ENCODE measurements around the gene NOS1AP. TPM values are rescaled to one million over a fixed set of nuclear protein-coding genes. Genes with fewer than 3 reads are reported as not detected.

Gene NOS1AP
- total and polyA plus RNA-seq, 2 experiments from 2014 or later: 4.9 to 6.6 TPM

DNA sequence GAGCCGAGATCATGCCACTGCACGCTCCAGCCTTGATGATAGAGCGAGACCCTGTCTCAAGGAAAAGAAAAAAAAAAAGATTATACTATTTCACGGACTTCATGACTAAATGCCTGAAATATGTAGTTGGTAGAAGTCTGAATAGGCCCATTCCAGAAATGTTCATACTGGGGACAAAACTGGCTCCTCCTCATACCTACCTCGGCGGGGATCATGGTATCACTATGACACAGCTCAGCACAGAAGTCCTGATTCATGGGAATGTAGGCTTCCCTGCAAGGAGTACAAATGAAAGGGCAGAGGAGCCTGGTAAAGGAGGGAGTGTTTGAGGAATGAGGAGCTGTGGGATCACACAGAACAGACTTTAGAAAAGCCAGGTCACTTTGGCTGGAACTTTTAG, 302.1 kb downstream of the NOS1AP start:
- Histone ChIP-seq H3K27me3 (no peaks in the 10 kb centered on the region), H3K36me3 (peaks cover 5% of the 10 kb centered on the region), H3K4me3 (no peak overlapping the region), H3K9me3 (ENCODE audit: low read depth) (no peaks in the 10 kb centered on the region), H3K27ac (no peak overlapping the region), H3K4me1 (ENCODE audit: low read depth) (peaks cover 13% of the 10 kb centered on the region)
- no peak for DNase-seq (ENCODE audit: low read depth in 1 of 2, low spot score in 1 of 2)
- TF ChIP-seq, protein P1, sequence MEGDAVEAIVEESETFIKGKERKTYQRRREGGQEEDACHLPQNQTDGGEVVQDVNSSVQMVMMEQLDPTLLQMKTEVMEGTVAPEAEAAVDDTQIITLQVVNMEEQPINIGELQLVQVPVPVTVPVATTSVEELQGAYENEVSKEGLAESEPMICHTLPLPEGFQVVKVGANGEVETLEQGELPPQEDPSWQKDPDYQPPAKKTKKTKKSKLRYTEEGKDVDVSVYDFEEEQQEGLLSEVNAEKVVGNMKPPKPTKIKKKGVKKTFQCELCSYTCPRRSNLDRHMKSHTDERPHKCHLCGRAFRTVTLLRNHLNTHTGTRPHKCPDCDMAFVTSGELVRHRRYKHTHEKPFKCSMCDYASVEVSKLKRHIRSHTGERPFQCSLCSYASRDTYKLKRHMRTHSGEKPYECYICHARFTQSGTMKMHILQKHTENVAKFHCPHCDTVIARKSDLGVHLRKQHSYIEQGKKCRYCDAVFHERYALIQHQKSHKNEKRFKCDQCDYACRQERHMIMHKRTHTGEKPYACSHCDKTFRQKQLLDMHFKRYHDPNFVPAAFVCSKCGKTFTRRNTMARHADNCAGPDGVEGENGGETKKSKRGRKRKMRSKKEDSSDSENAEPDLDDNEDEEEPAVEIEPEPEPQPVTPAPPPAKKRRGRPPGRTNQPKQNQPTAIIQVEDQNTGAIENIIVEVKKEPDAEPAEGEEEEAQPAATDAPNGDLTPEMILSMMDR (IDR thresholded peaks at IDR 0.05; ENCODE audit: low read depth, low read length): no peak

DNA sequence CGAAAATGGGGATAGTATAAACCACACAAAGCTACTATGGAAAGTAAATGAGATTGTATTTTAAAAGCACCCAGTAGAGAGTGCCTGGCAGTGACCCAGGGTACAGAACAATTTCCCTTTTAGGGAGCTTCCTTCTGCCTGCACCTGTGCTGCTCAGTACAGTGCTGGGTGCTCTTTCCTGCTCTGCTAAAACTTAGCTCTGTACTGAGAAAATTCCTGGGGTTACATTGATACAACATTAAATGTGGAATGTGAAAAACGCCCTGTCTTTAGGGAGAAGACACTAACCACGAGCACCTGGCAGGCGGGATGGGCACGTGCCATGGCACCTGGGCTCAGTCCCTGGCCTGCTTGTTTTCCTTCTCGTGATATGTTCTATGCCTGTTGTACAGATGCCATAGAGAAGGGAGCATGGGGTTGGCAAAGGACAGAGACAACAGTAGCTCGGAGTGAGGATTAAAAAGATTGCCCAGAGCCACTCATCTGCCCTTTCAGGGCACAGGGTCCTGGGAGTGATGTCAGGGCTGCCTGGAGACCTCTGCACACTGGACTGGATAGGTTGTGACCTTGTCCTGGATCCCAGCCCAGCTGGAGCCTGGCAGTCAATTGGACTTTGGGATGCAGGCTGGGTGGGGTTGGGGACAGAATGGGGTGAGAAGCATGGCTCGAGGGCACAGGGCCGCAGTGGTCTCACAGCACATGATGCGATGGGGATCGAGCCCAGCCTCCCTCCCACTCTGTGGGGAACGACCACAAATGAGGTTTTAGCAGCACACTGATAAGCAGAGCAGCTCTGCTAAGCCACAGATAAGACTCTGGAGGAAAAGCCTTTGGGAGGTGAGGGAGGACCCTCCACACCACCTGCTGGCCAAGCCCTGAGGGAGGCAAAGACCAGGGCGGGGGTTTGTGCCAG, 302.9 kb downstream of the NOS1AP start:
- DNase-seq (ENCODE audit: low read depth in 1 of 2, low spot score in 1 of 2): no peak
- TF ChIP-seq, protein P1 (IDR thresholded peaks at IDR 0.05; ENCODE audit: low read depth, low read length): no peak
- no peak overlapping the region for H3K27ac ChIP-seq

DNA sequence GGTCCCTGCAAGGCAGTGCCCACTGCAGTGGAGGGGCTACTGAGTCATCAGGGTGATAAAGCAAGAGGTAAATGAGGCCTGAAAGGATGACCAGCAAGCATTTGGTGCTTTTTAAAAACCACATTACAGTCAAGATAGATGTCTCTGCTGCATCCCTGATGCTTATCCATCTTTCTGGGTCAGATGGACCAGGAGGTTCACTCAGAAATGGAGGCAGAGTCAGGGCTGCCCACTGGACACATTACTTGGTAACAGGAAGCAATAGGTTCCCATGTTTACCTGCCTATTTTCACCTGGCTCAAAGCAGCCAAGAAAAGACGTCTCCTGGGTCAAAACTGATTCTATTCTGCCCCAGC, 303.6 kb downstream of the NOS1AP start:
- no peaks in the 10 kb centered on the region for H3K36me3 ChIP-seq
- no peaks in the 10 kb centered on the region for H3K27me3 ChIP-seq
- TF ChIP-seq, protein P1 (IDR thresholded peaks at IDR 0.05; ENCODE audit: low read depth, low read length): no peak
- H3K27ac ChIP-seq: no peak overlapping the region
- peaks cover 16% of the 10 kb centered on the region for H3K4me1 ChIP-seq (ENCODE audit: low read depth)
- no peaks in the 10 kb centered on the region for H3K9me3 ChIP-seq (ENCODE audit: low read depth)
- no peak for DNase-seq (ENCODE audit: low read depth in 1 of 2, low spot score in 1 of 2)
- no peak overlapping the region for H3K4me3 ChIP-seq

More for the DNA sequence above, 302.9 kb downstream of the NOS1AP start:
- peaks cover 14% of the 10 kb centered on the region for H3K4me1 ChIP-seq (ENCODE audit: low read depth)
- no peaks in the 10 kb centered on the region for H3K27me3 ChIP-seq
- H3K9me3 ChIP-seq (ENCODE audit: low read depth): no peaks in the 10 kb centered on the region
- peaks cover under 1% of the 10 kb centered on the region for H3K36me3 ChIP-seq
- no peak overlapping the region for H3K4me3 ChIP-seq

DNA sequence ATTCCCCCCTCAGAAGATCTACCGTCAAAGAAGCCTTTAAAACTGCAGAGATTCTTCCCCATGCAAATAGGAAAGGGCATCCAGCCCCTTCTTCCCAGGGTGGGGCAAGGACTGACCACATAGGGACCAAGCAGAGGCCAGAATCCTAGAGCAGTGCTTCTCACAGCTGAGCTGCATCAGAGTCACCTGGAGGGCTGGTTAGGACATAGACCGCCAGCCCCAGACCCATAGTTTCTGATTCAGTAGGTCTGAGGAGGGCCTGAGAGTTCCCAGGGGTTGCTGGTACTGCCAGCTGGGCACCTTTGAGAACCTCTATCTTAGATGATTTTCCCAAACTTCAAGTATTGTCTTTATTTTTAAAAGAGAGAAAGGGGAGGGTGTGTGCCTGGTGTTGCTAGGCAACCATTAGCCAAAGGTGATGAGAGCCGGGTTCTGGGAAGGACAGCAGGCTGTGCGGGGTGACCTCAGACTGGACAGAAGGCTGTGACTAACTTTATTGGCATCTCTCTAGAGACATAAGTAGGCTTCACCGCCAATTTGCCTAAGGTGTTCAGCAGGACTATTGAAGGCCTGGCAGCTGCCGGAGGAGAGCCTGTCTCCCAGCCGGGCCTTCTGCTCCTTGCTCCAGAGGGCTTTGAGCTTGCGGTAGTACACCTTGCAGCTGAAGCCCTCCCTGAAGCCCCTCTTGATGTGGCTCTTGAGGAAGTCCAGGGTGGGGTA, 304.2 kb downstream of the NOS1AP start:
- no peaks in the 10 kb centered on the region for H3K27me3 ChIP-seq
- H3K9me3 ChIP-seq (ENCODE audit: low read depth): no peaks in the 10 kb centered on the region
- no peak overlapping the region for H3K27ac ChIP-seq
- peak in 1 of 2 donors; percentile 45 for DNase-seq (ENCODE audit: low read depth in 1 of 2, low spot score in 1 of 2)
- H3K4me1 ChIP-seq (ENCODE audit: low read depth): peaks cover 9% of the 10 kb centered on the region
- TF ChIP-seq, protein P1 (IDR thresholded peaks at IDR 0.05; ENCODE audit: low read depth, low read length): no peak
- H3K4me3 ChIP-seq: no peak overlapping the region
- no peaks in the 10 kb centered on the region for H3K36me3 ChIP-seq

DNA sequence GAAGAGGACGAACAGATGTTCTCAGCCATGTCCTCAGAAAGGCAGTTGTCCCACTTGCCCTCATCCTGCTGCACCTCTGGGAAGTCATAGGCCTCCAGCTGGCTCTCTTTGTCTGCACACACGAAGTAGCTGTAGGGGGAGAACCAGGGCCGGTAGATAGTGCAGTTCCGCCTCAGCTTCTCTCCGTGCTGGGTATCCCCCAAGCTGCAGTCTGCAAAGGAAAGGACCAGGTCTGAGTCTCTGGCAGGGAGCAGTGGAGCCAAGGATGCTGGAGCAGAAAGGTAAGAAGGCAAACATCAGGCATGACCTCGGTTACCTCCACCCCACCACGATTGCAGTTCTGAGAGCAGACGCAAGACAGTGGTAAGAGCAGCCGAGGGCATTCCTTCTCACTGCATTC, 304.9 kb downstream of the NOS1AP start:
- Histone ChIP-seq H3K4me1 (ENCODE audit: low read depth) (peaks cover 9% of the 10 kb centered on the region), H3K36me3 (no peaks in the 10 kb centered on the region), H3K9me3 (ENCODE audit: low read depth) (no peaks in the 10 kb centered on the region), H3K27ac (no peak overlapping the region), H3K27me3 (no peaks in the 10 kb centered on the region), H3K4me3 (no peak overlapping the region)
- no peak for DNase-seq (ENCODE audit: low read depth in 1 of 2, low spot score in 1 of 2)
- TF ChIP-seq, protein P1 (IDR thresholded peaks at IDR 0.05; ENCODE audit: low read depth, low read length): no peak
